VCaP (cell line): ENCODE measurements around the gene SLC25A48.

Experiments used
- H3K27ac ChIP-seq: fragments of 450-650 bp; 2 replicates; pipeline ENCODE4 v1.5.1; 2017
- TF ChIP-seq, protein P1 (sequence below): fragments of 450-650 bp; conservative IDR thresholded peaks from 2 replicates; pipeline ENCODE4 v1.5.1; 2017; ENCODE audit warnings: mild to moderate bottlenecking, moderate library complexity

Gene SLC25A48

DNA sequence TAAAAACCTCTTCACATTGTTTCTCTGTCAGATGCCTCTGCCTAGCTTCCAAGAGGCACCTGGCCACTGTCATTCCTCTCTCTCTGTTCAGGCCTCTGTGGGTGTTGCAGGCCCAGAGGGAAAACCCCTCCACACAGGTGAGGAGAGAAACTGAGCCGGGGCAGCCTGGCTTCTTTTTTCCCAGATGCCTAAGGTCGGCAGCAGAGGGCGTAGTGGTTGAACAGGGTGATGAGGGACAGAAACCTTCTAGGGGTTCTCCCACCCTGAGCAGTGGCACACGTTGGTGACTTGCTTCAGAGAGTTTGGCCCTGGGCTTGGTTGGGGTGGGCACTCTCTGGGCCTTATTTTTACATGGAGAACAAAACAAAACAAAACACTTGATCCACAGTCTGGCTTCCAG, 49.0 kb downstream of the SLC25A48 start:
- TF ChIP-seq, protein P1, sequence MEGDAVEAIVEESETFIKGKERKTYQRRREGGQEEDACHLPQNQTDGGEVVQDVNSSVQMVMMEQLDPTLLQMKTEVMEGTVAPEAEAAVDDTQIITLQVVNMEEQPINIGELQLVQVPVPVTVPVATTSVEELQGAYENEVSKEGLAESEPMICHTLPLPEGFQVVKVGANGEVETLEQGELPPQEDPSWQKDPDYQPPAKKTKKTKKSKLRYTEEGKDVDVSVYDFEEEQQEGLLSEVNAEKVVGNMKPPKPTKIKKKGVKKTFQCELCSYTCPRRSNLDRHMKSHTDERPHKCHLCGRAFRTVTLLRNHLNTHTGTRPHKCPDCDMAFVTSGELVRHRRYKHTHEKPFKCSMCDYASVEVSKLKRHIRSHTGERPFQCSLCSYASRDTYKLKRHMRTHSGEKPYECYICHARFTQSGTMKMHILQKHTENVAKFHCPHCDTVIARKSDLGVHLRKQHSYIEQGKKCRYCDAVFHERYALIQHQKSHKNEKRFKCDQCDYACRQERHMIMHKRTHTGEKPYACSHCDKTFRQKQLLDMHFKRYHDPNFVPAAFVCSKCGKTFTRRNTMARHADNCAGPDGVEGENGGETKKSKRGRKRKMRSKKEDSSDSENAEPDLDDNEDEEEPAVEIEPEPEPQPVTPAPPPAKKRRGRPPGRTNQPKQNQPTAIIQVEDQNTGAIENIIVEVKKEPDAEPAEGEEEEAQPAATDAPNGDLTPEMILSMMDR = no peak
- H3K27ac ChIP-seq = no peak overlapping the region

DNA sequence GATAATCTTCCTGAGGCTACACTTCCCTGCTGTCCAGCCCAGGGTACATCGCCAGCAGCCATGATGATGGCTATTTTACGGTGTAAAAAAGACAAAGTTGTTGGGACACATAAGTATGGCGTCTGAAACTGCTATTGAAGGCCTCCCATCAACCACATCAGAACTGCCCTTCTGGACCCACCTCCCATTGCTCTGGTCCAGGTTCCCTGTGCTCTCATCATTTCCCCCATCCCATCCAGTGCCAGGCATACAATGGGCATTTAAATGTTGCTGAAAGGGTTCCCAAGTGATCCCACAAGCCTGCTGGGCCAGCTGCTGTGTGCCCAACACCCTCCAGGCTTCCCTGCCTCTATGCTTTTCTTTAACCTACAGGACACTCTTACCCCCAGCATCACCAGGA, 50.6 kb downstream of the SLC25A48 start:
- TF ChIP-seq, protein P1 = no peak
- no peak overlapping the region for H3K27ac ChIP-seq

DNA sequence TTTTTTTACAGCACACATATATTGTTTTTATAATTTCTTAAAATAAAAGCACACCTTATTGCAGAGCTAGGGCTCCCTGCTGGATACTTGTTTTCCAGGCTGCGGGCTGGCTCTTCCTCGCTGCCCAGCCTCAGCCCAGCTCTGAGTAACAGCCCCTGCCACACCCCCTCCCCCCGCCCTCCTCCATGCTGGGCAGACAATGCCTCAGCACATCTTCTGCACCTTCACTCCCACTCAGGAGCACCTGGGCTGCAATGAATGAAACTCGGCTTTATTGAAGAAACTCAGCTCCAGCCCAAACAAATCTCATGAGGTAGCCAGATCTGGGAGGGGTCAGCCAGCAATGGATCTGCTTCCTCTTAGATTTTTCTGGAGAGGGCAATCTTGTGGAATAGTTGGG, 51.7 kb downstream of the SLC25A48 start:
- TF ChIP-seq, protein P1 = no peak
- H3K27ac ChIP-seq = no peak overlapping the region

DNA sequence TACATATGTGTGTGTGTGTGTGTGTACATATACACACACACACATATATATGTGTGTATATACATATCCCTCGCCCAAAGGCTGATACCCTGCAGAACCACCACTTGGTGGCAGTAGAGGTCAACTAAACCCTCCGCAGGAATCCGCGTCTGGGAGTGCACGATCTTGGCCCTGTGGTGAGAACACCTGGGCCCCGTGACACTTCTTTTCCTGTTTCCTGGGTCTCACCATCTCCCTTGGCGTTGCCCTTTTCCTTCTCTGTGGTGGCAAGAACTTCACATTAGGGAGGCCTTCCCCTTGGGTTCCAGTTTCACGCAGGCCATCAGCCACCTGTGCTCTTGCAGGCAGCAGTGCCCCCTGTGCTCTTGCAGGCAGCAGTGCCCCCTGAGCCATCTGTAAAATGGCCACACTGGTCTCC, 53.0 kb downstream of the SLC25A48 start:
- TF ChIP-seq, protein P1 = peak; percentile 83
- no peak overlapping the region; the same call in 1 of the 2 replicates for H3K27ac ChIP-seq

DNA sequence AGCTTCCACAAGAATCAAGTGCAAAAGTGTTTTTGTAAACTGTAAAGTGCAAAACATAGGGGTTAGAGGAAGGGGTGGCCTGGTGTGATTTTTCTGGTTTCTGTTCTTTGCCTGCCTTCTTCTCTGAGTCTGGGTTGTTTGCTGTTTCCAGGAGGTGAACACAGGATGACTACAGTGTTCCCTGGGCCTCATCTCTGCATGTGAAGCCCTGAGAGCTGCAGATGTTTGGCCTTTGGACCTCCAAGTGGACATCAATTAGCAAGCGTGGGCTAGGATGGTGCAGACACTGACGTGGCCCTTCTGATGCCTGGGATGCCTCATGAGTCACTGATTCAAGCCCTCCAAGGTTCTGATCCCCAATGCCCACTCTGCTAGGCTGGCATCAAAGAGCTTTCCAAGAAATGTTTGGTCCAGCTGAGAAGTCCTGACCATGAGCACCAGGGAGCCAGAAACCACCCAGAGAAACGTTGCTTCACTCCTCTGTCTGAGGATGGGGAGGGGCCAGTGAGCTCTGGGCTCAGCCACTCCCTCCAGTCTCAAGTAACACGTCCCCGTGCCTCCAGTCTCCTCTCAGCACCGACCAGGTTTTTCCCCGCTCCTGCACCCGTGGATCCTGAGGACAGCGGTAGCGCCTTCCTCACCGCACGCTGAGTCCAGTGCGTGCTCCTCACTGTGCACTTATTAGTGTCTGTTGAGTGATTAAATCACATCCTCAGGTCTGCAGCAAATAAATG, 53.6 kb downstream of the SLC25A48 start:
- TF ChIP-seq, protein P1 = no peak
- H3K27ac ChIP-seq = no peak overlapping the region; the same call in 1 of the 2 replicates

DNA sequence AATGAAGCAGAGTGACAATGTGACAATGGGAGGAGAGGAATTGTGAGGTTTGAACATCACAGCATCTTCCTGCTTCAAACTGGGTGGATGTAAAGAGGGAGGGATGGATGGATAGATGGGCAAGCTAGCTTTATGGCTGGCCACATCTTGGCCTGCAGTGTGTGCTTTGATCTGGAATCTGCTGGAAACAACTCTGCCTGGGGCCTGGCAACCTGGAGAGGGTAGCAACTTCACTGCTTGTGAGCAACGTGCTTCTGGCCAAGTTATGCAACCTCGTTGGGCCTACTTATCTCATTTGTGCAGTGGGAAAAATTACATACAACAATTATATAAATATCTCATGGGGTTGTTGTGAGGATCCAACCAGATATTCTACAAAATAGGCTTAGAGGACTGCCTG, 55.8 kb downstream of the SLC25A48 start:
- TF ChIP-seq, protein P1 = no peak
- H3K27ac ChIP-seq = no peak overlapping the region

DNA sequence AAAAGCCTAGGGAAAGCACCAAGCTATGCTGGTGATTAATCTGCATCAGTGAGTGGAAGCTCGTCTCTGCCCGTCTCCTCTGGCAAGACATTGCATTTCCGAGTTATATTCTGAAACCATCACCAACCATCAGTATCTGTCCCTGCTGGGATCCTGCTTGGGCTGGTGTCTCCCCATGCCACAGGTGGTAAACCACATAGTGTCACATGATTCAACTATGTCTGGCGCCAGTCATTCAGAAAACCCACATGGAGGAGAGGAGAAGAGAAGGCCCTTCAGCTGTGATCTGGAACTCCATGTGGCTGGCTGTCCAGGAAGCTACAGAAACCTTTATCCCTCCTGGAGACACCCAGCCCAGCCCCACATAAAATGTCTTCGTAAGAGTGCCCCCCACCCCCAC, 56.4 kb downstream of the SLC25A48 start:
- H3K27ac ChIP-seq = no peak overlapping the region
- TF ChIP-seq, protein P1 = no peak
